HG03457 (cell line): Measurements from ENCODE around the gene CHN2.

Source experiments
- ATAC-seq: cut with Tn5 transposase; IDR thresholded peaks from one replicate; pipeline ENCODE4 v1.9.1; 2021; ENCODE audit warnings: moderate number of reproducible peaks; ENCODE audit not compliant: unreplicated experiment

The CHN2 gene

DNA sequence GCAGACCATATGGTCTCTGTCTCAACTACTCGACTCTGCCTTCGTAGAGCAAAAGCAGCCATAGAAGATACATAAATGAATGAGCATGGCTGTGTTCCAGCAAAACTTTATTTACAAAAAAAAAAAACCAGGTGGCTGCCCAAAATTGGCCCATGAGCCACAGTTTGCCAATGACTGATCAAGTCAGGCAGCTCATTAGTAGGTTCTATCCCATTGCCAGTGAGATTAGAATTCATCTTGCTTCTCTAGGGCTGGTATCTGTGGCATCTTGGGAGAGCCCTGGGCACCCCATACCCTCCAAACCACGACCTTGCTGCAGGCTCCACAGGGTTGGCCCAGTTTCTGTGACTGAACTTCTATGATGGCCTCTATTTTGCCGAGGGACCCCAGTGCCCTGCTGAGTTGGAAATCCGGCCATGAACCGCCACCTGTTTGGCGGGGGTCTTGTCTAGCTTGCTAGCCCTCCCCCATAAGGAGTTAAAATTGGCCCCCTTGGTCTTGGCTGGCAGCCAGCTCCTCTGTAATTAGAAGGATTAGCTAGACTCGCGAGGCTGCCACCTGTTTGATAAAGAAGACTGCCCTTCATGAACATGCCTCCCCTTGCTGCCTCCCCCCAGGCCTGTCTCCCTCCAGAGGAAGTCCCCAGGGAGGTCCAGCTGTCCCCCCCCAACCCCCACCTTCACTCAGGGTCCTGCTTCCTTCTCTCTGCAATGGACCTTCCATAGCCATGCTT lies 83.9 kb downstream of the CHN2 start:
- no peak for ATAC-seq

DNA sequence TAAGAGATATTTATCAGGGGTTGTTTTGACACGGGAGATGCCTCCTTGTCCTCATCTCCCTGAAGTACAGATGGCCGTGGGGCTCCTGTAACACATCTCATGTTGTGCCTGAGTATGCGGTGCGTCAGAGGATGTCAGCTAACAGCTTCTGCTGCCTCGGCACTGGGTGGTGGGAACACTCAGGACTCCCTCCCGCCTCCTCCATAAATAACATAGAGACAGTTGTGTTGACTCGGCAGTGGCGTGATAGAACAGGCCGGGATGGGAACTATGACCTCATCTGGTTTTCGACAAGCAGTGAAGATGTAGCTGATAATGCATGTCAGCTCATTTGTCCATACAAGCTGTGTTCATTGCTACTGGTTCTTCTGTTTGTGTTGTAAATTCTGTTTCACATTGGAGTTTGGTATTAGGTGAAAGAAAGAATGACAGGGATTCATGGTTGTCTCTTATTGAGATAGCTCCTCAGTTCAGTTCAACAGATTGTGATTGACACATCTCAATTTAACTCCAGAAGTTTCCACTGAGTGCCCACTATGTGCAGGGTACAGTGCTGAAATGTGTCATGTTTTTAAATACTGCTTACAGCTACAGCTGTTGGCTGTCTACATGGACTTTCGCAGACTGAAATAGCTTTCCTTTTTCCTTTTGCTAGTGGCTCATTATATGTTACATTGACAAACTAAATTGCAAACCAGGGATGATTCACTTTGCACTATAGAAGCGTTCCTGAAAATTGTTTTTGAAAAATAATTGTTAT lies 87.4 kb downstream of the CHN2 start:
- ATAC-seq, result no peak

- ATAC-seq, result no peak
Measured at GRCh38 chr7:29282819-29283414, 88.3 kb downstream of the CHN2 start.

GRCh38 chr7:29284696-29285443 lies 90.3 kb downstream of the CHN2 start:
- no peak for ATAC-seq

DNA sequence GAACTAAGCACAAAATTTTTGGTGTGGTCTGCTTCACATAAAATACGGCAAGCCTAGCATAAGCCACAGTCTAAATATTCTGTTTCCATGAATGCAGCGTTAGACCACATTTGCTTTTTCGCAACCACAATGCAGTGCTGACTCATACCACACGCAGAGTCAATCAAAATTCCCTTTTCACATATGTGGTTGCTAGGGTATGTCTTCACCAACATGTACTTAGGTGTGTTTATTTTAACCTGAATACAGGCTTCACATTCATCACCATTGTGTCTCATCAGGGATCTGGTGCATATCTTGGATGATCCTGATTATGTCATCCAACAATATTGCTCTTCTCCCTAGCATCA lies 90.8 kb downstream of the CHN2 start:
- ATAC-seq, result peak; percentile 64

- ATAC-seq, result no peak
Measured at GRCh38 chr7:29285861-29286260, 91.3 kb downstream of the CHN2 start.

- ATAC-seq, result no peak
Measured at GRCh38 chr7:29287366-29287765, 92.8 kb downstream of the CHN2 start.

- ATAC-seq, result no peak
Measured at GRCh38 chr7:29288181-29289091, 93.9 kb downstream of the CHN2 start.

DNA sequence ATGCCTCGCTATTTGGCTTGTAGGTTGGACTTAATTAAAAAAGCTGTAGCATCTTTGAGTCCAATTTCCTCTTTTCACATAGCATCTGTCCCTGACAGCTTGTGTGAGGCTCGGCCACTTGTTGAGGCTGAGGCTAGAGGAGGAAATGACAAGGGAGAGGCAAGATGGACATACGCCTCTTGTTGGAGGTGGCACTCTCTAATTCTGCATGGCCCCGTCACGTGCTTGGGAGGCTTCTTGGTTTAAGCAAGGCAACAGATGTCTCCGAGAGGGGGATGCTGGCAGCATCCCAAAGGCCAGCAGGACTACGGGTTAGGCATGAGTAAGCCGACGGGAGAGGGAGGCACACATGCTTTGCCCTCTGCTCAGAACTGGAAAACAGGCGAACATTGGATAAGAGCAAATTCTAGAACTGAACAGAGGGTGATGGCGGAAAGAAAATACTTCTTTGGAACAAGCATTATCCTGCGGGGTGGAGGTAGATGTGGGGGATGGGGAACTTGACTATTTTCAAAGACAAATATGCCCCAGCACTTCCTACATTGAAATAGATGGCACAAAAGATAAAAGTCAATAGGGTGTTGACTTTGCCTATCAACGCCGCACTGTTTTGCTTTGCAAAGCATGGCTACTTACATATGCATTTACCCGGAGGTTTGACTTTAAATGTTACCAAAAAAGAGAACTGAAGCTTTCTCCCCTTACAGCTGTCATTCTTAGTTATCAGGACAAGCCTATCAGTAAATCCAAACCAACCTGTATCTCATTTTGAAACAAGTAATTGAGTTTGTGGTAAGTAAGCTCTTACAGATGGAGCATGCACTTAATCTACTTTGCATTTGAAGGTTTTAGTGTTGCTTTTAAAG lies 94.8 kb downstream of the CHN2 start:
- peak; percentile 63 for ATAC-seq

DNA sequence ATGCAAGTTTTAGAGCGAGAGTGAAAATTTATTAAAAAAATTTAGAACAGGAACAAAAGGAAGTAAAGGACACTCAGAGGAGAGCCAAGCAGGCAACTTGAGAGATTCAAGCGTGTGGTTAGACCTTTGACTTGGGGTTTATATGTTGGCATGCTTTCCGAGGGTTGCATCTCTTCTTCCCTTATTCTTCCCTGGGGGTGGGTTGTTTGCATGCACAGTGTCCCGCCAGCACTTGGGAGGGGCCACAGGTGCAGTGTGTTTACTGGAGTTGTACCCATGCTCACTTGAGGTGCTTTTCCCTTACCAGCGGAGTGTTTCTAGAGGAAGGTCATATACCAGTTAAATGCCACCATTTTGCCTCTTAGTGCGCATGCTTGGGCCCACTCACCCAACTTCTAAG lies 96.3 kb downstream of the CHN2 start:
- ATAC-seq, result no peak

GRCh38 chr7:29291723-29292618 lies 97.4 kb downstream of the CHN2 start:
- no peak for ATAC-seq

- no peak for ATAC-seq
Measured at GRCh38 chr7:29292886-29293658, 98.5 kb downstream of the CHN2 start.

DNA sequence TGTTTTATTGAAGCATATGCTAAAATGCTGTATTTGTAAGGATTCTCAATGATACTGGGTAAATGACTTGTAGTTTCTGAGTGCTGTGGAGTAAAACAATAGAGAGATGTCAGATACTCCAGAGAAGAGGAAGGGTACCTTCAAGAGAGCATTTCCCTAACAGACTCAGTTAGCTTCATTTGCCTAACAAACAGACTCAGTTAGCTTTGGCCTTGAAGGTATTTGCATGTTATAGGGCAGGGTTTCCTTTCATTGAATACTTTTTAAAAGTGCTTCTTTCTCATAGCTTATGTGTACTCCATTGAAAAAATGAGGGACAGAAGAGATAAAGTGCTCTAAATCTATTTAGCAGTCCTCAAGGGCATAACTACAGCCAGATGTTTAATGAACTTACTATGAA lies 101.8 kb downstream of the CHN2 start:
- ATAC-seq, result no peak

GRCh38 chr7:29297194-29297890 lies 102.8 kb downstream of the CHN2 start:
- ATAC-seq, result no peak

DNA sequence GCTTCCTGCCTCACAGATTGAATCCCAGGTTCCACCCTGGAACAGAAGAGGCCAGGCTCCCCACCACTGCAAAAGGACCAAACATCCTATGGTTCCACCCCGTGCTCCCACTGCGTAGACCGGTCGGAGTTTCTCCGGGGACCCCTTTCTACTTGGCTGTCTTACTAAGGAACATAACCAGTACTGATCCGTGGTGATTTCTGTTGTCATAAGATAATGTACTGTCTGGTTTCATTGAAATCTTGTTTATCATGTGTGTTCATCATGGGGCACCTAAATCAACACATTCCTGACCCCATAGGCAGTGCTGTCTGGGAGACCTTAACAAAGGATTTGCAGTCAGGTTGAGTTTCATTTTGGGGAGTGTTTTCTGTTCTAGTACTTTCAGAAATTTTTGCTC lies 104.5 kb downstream of the CHN2 start:
- no peak for ATAC-seq

- ATAC-seq, result no peak
Measured at GRCh38 chr7:29300026-29300480, 105.5 kb downstream of the CHN2 start.

GRCh38 chr7:29300649-29301048 lies 106.1 kb downstream of the CHN2 start:
- ATAC-seq, result no peak
